H1 (cell line): ENCODE results near the gene RERE. TPM values are rescaled to one million over a fixed set of nuclear protein-coding genes. Genes with fewer than 3 reads are reported as not detected.

Source experiments
- CTCF ChIA-PET: fragments of 300-600 bp; sonication (Branson Sonifier 250); formaldehyde crosslinking; loops from one replicate; lab custom pipeline; 2021; ENCODE audit not compliant: partially characterized antibody; lab: Charles Lee
- POLR2A ChIA-PET: fragments of 300-600 bp; sonication (Branson Sonifier 250); formaldehyde crosslinking; loops from one replicate; lab custom pipeline; 2021; ENCODE audit warnings: inconsistent platforms; ENCODE audit not compliant: partially characterized antibody; lab: Charles Lee
- DNase-seq, 2 experiments: peaks; one replicate each; pipeline versions ENCODE4 v3.0.0 to v3.0.0-alpha.2; 2010 to 2022; ENCODE audit warnings: low spot score in 2 of 2, low read depth in 1 of 2, mixed read lengths in 1 of 2
- FAIRE-seq: peaks from 2 replicates; lab custom pipeline; 2011; peaks lifted over from hg19 to GRCh38; lab: Jason Lieb, UNC
- H2AFZ ChIP-seq: 2 replicates; pipeline ENCODE4 v1.8.1; 2012; ENCODE audit warnings: low read length, inconsistent platforms
- H2AK5ac ChIP-seq: 2 replicates; pipeline ENCODE4 v1.6.1; 2013; ENCODE audit warnings: low read depth, low read length
- H2BK120ac ChIP-seq: replicated peaks from 2 replicates; pipeline ENCODE3; 2013; ENCODE audit warnings: low read depth, low read length, inconsistent platforms
- H2BK12ac ChIP-seq: 2 replicates; pipeline ENCODE4 v1.6.1; 2013; ENCODE audit warnings: low read depth, low read length
- H2BK15ac ChIP-seq: 2 replicates; pipeline ENCODE4 v1.6.1; 2013; ENCODE audit warnings: low read length
- H2BK20ac ChIP-seq: 2 replicates; pipeline ENCODE4 v1.6.1; 2013; ENCODE audit warnings: low read length
- H2BK5ac ChIP-seq: 2 replicates; pipeline ENCODE4 v1.6.1; 2013; ENCODE audit warnings: low read depth, low read length
- H3K14ac ChIP-seq: 2 replicates; pipeline ENCODE4 v1.6.1; 2013; ENCODE audit warnings: inconsistent platforms; ENCODE audit not compliant: insufficient read length
- H3K18ac ChIP-seq: 2 replicates; pipeline ENCODE4 v1.6.1; 2013; ENCODE audit warnings: low read length; ENCODE audit errors: extremely low read depth
- H3K23ac ChIP-seq: 2 replicates; pipeline ENCODE4 v1.6.1; 2013; ENCODE audit warnings: inconsistent platforms; ENCODE audit not compliant: insufficient read length
- H3K23me2 ChIP-seq: 2 replicates; pipeline ENCODE4 v1.6.1; 2013; ENCODE audit warnings: low read depth, low read length
- H3K27ac ChIP-seq: 2 replicates; pipeline ENCODE4 v1.6.1; 2011; ENCODE audit warnings: low read depth, low read length, inconsistent platforms
- H3K27me3 ChIP-seq, 4 experiments: replicated peaks in 1 of 4; 1 replicate in 1 of 4; 2 replicates in 3 of 4; pipeline versions ENCODE4 v1.6.1 to v1.8.1; 2011 to 2013; ENCODE audit warnings: low read length in 3 of 4, mild to moderate bottlenecking in 3 of 4, inconsistent platforms in 2 of 4, mixed read lengths in 2 of 4, moderate library complexity in 1 of 4; ENCODE audit not compliant: control insufficient read depth in 3 of 4, insufficient read depth in 3 of 4; ENCODE audit errors: extremely low read depth in 1 of 4
- H3K36me3 ChIP-seq, 4 experiments: 2 replicates each; pipeline versions ENCODE4 v1.6.1 to v1.8.1; 2011 to 2013; ENCODE audit warnings: mild to moderate bottlenecking in 4 of 4, low read length in 3 of 4, moderate library complexity in 2 of 4, control low read depth in 1 of 4, inconsistent platforms in 1 of 4; ENCODE audit not compliant: insufficient read depth in 4 of 4, control insufficient read depth in 2 of 4
- H3K4ac ChIP-seq: replicated peaks from 2 replicates; pipeline ENCODE3; 2013; ENCODE audit warnings: low read length, low read depth, mixed read lengths, inconsistent platforms; ENCODE audit not compliant: insufficient read length
- H3K4me1 ChIP-seq, 4 experiments: replicated peaks in 1 of 4; 1 replicate in 1 of 4; 2 replicates in 3 of 4; pipeline versions ENCODE4 v1.6.1 to v1.8.1; 2011 to 2013; ENCODE audit warnings: low read length in 3 of 4, inconsistent platforms in 2 of 4, mixed read lengths in 1 of 4; ENCODE audit not compliant: insufficient read depth in 4 of 4, control insufficient read depth in 3 of 4
- H3K4me2 ChIP-seq, 2 experiments: 2 replicates each; pipeline versions ENCODE4 v1.6.1 to v1.8.1; 2011 to 2013; ENCODE audit warnings: low read depth in 2 of 2, low read length in 2 of 2, control low read depth in 1 of 2, inconsistent platforms in 1 of 2, mild to moderate bottlenecking in 1 of 2; ENCODE audit not compliant: insufficient read depth in 1 of 2
- H3K4me3 ChIP-seq, 4 experiments: fragments of 200-600, 300-600 bp in 1 of 4; sonication (generic), shearing (Covaris generic), sonication (Bioruptor Twin) in 1 of 4; 2 replicates each; pipeline versions ENCODE4 v1.5.1 to v1.8.1; 2011 to 2016; ENCODE audit warnings: low read length in 4 of 4, low read depth in 3 of 4, control low read depth in 2 of 4, inconsistent platforms in 2 of 4, mild to moderate bottlenecking in 2 of 4, mixed read lengths in 1 of 4, moderate library complexity in 1 of 4; ENCODE audit not compliant: insufficient read depth in 2 of 4; ENCODE audit errors: extremely low read depth in 1 of 4
- H3K56ac ChIP-seq: replicated peaks from 2 replicates; pipeline ENCODE3; 2013; ENCODE audit warnings: low read depth, mild to moderate bottlenecking, mixed read lengths, low read length, inconsistent platforms; ENCODE audit not compliant: insufficient read length
- H3K79me1 ChIP-seq: 2 replicates; pipeline ENCODE4 v1.6.1; 2013; ENCODE audit warnings: low read depth, low read length, control low read depth
- H3K79me2 ChIP-seq, 2 experiments: 2 replicates each; pipeline versions ENCODE4 v1.6.1 to v1.8.1; 2012 to 2013; ENCODE audit warnings: low read length in 2 of 2, mild to moderate bottlenecking in 2 of 2, inconsistent platforms in 1 of 2; ENCODE audit not compliant: insufficient read depth in 2 of 2, control insufficient read depth in 1 of 2
- H3K9ac ChIP-seq, 4 experiments: replicated peaks in 1 of 4; 1 replicate in 1 of 4; 2 replicates in 3 of 4; pipeline versions ENCODE4 v1.6.1 to v1.8.1; 2011 to 2013; ENCODE audit warnings: low read depth in 3 of 4, low read length in 3 of 4, control low read depth in 2 of 4, mild to moderate bottlenecking in 2 of 4, moderate library complexity in 2 of 4, inconsistent platforms in 1 of 4; ENCODE audit errors: extremely low read depth in 1 of 4
- H3K9me3 ChIP-seq, 2 experiments: 2 replicates each; pipeline versions ENCODE4 v1.6.1 to v1.8.1; 2012 to 2013; ENCODE audit warnings: mild to moderate bottlenecking in 2 of 2, moderate library complexity in 2 of 2, control low read depth in 1 of 2, inconsistent platforms in 1 of 2, low read depth in 1 of 2, low read length in 1 of 2, mixed read lengths in 1 of 2; ENCODE audit not compliant: insufficient read depth in 2 of 2
- H4K20me1 ChIP-seq, 2 experiments: replicated peaks in 1 of 2; 2 replicates each; pipeline versions ENCODE3 to v1.8.1; 2011 to 2013; ENCODE audit warnings: inconsistent platforms in 2 of 2, low read length in 2 of 2, mild to moderate bottlenecking in 1 of 2; ENCODE audit not compliant: insufficient read depth in 2 of 2, control insufficient read depth in 1 of 2
- H4K5ac ChIP-seq: 2 replicates; pipeline ENCODE4 v1.6.1; 2013; ENCODE audit warnings: low read length, low read depth, mixed read lengths, inconsistent platforms; ENCODE audit not compliant: insufficient read length
- H4K8ac ChIP-seq: 2 replicates; pipeline ENCODE4 v1.8.0; 2013; ENCODE audit warnings: mild to moderate bottlenecking, moderate library complexity, low read length, inconsistent platforms; ENCODE audit not compliant: insufficient read depth; ENCODE audit errors: extremely low read depth
- H4K91ac ChIP-seq: replicated peaks from 2 replicates; pipeline ENCODE3; 2013; ENCODE audit warnings: low read length, mixed read lengths, inconsistent platforms; ENCODE audit not compliant: insufficient read length
- CBX8 ChIP-seq: fragments of 300-800, 300-1000 bp; sonication (generic); IDR thresholded peaks from 2 replicates; pipeline ENCODE4 v1.7.1; 2016; ENCODE audit warnings: low read depth, low read length, borderline replicate concordance
- FOSL1 ChIP-seq: IDR thresholded peaks from 2 replicates; pipeline ENCODE4 v1.6.1; 2011; ENCODE audit warnings: mild to moderate bottlenecking, low read depth, low read length, moderate library complexity; ENCODE audit not compliant: insufficient read depth
- NRF1 ChIP-seq: IDR thresholded peaks from 2 replicates; pipeline ENCODE4 v1.6.1; 2011; ENCODE audit warnings: mild to moderate bottlenecking, low read depth, low read length, improper control_type of control experiment
- SIN3A ChIP-seq, 2 experiments: IDR thresholded peaks in 1 of 2; conservative IDR thresholded peaks in 1 of 2; 2 replicates each; pipeline ENCODE4 v1.6.1; 2011 to 2012; ENCODE audit warnings: low read length in 2 of 2, improper control_type of control experiment in 1 of 2, low read depth in 1 of 2, mild to moderate bottlenecking in 1 of 2
- WGBS, 2 experiments: shearing (Covaris generic) in 1 of 2; methylation state at CpG; one replicate each; pipeline versions ENCODE4 v1.1.6 to v1.1.7; 2013 to 2015; ENCODE audit warnings: low lambda C conversion rate in 2 of 2, mixed read lengths in 2 of 2, inconsistent platforms in 1 of 2, low coverage in 1 of 2, missing lambda C conversion rate in 1 of 2; ENCODE audit not compliant: insufficient replicate concordance in 2 of 2, insufficient coverage in 1 of 2, insufficient read length in 1 of 2; ENCODE audit errors: extremely low coverage in 1 of 2, missing lambda C conversion rate in 1 of 2; 5-methylcytosine and 5-hydroxymethylcytosine counted together
- polyA plus RNA-seq, 7 experiments: library from polyadenylated mRNA; depleted of rRNA in 3 of 7; stranded (reverse) in 5 of 7; unstranded in 2 of 7; fragments of >200 nt in 5 of 7; fragments of 200-250 nt in 2 of 7; gene quantifications; 1 replicate in 5 of 7; 2 replicates in 1 of 7; 4 replicates in 1 of 7; pipeline versions ENCODE4 v1.2.1 to v1.2.3, GENCODE V29; 2011 to 2013; ENCODE audit warnings: missing spikeins in 2 of 7, mixed read lengths in 2 of 7
- total RNA-seq: library from RNA; stranded (reverse); fragmentation: NEBNext Ultra II Directional; extraction: Animal tissue kit (Norgen Biotek cat#: 25700); gene quantifications from 2 replicates; pipeline ENCODE4 v1.2.1, GENCODE V29; 2021

RERE gene
- total and polyA plus RNA-seq, 2 of the 8 experiments (the other 6 are each of a cell fraction or from before 2014, with no cell fraction given): 15.3 to 142 TPM

DNA sequence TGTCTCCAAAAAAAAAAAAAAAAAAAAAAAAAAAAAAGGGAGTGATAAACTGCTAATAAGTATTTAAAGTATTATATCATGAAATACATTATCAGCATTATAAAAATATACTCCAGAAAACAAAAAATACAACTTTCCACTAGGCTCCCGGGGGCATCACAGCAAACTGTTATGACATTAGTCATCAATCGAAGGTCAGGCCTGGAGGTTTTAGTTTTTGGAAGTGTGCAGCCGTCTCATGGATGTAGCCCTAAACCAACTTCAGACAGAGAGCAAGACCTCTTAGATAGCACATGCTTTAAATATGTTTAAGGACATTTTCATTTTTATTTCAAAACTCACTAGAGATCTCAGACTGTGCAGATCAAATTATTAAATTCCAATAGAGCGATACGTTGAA lies 106.3 kb downstream of the RERE start:
- no peak overlapping the region for H3K4ac ChIP-seq
- H2BK15ac ChIP-seq: no peak overlapping the region
- peaks cover 4% of the 10 kb centered on the region; the same call in 1 of the 2 replicates for H3K79me1 ChIP-seq
- no peak overlapping the region for H3K56ac ChIP-seq
- no peak overlapping the region for H3K18ac ChIP-seq
- no peak overlapping the region for H3K4me3 ChIP-seq
- no peaks in the 10 kb centered on the region for H3K27me3 ChIP-seq
- no peak overlapping the region for H4K8ac ChIP-seq
- no peaks in the 10 kb centered on the region for H3K23me2 ChIP-seq
- H2AK5ac ChIP-seq: no peak overlapping the region
- WGBS, 2 experiments: 93% methylated on average over 5 of the region's 5 CpGs; no CpG with 5 or more reads in 1 of the 2 experiments
- peaks cover 0 to 17% (median 6%) of the 10 kb centered on the region in 4 experiments; a peak in 4 of 7 replicates for H3K4me1 ChIP-seq
- no peak overlapping the region for H3K9ac ChIP-seq
- ChIA-PET CTCF (interaction anchor here (1.6 to 6.2 kb wide), 3 partner anchors 13 to 138 kb away, joined by 3 to 33 read pairs (median 9); no protein-coding TSS in a partner anchor), POLR2A (interaction anchor here (0.9 to 1.6 kb wide), 2 partner anchors 10 to 17 kb away, joined by 3 read pairs; no protein-coding TSS in a partner anchor)
- H4K5ac ChIP-seq: no peak overlapping the region
- H2BK120ac ChIP-seq: no peak overlapping the region
- H3K23ac ChIP-seq: no peak overlapping the region
- H3K14ac ChIP-seq: no peak overlapping the region
- H3K9me3 ChIP-seq: no peaks in the 10 kb centered on the region
- H3K27ac ChIP-seq: no peak overlapping the region
- no peak overlapping the region for H2AFZ ChIP-seq
- no peaks in the 10 kb centered on the region for H3K36me3 ChIP-seq
- FAIRE-seq: no peak
- DNase-seq: no peak
- no peak overlapping the region for H4K91ac ChIP-seq
- H3K79me2 ChIP-seq: peaks cover 0 to 85% of the 10 kb centered on the region in 2 experiments; a peak in 2 of 4 replicates
- no peak overlapping the region for H3K4me2 ChIP-seq
- H4K20me1 ChIP-seq: no peaks in the 10 kb centered on the region
- H2BK5ac ChIP-seq: no peak overlapping the region
- no peak overlapping the region for H2BK20ac ChIP-seq
- H2BK12ac ChIP-seq: no peak overlapping the region
- no peak for TF ChIP-seq FOSL1
- no peak for TF ChIP-seq NRF1
- TF ChIP-seq SIN3A (conservative IDR thresholded peaks at IDR 0.05 in 1 of 2, IDR thresholded peaks at IDR 0.05 in 1 of 2; ENCODE audit: low read depth in 1 of 2, low read length in 2 of 2): no peak
- no peak for TF ChIP-seq CBX8
